ENCODE results near the gene POU2AF2.

DNA sequence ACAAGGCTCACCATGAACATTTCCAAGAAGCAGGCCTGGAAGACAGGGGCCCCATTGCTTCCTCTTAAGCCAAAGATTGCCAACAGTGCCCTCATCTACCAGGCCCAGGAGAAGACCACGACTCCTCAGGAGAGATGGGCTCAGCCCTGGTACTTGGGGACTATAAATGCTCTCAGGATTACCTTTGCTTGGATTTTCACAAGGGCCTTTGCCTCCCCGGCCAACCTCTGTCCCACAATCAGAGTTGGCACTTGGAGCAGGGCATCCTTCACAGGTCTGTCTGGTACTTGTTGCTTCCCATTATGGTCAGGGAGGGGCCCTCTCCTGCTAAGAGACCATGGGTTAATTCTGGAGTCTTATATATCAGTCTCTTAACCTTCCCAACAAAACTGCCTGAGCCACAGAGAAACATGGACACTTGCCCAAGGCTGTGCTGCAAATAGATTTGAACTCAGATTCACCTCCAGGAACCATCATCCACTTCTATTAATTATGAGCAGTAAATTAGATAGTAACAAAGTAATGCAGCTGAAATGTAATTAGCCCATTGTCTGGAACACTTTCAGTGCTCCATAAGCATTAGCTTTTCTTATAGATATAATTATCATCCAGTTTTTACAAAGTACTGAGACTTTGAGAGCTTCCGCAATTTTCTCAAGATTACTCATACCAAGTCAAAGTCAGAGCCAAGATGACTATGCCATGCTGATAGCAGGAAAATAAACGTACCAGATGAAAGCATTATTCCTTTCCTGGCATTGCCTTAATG is 86.4 kb downstream of the POU2AF2 start:
- TF ChIP-seq RAD21 (IDR thresholded peaks at IDR 0.05; ENCODE audit: low read depth) = no peak
- no peak for TF ChIP-seq FOXM1 (IDR thresholded peaks at IDR 0.05; ENCODE audit: borderline replicate concordance, low read depth)
- no peak for TF ChIP-seq CEBPB (IDR thresholded peaks at IDR 0.05)
- TF ChIP-seq, protein P1, sequence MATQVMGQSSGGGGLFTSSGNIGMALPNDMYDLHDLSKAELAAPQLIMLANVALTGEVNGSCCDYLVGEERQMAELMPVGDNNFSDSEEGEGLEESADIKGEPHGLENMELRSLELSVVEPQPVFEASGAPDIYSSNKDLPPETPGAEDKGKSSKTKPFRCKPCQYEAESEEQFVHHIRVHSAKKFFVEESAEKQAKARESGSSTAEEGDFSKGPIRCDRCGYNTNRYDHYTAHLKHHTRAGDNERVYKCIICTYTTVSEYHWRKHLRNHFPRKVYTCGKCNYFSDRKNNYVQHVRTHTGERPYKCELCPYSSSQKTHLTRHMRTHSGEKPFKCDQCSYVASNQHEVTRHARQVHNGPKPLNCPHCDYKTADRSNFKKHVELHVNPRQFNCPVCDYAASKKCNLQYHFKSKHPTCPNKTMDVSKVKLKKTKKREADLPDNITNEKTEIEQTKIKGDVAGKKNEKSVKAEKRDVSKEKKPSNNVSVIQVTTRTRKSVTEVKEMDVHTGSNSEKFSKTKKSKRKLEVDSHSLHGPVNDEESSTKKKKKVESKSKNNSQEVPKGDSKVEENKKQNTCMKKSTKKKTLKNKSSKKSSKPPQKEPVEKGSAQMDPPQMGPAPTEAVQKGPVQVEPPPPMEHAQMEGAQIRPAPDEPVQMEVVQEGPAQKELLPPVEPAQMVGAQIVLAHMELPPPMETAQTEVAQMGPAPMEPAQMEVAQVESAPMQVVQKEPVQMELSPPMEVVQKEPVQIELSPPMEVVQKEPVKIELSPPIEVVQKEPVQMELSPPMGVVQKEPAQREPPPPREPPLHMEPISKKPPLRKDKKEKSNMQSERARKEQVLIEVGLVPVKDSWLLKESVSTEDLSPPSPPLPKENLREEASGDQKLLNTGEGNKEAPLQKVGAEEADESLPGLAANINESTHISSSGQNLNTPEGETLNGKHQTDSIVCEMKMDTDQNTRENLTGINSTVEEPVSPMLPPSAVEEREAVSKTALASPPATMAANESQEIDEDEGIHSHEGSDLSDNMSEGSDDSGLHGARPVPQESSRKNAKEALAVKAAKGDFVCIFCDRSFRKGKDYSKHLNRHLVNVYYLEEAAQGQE (IDR thresholded peaks at IDR 0.05; ENCODE audit: low read depth) = no peak
- no peak for TF ChIP-seq YY1 (IDR thresholded peaks at IDR 0.05; ENCODE audit: low read depth)
- no peak for TF ChIP-seq EGR1 (IDR thresholded peaks at IDR 0.05)
- TF ChIP-seq TAF1 (IDR thresholded peaks at IDR 0.05; ENCODE audit: low read depth) = no peak
- TF ChIP-seq CREB1 (IDR thresholded peaks at IDR 0.05; ENCODE audit: low read depth) = no peak
- no peak for TF ChIP-seq EP300 (IDR thresholded peaks at IDR 0.05; ENCODE audit: borderline replicate concordance)
- TF ChIP-seq, protein P2, sequence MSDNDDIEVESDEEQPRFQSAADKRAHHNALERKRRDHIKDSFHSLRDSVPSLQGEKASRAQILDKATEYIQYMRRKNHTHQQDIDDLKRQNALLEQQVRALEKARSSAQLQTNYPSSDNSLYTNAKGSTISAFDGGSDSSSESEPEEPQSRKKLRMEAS (IDR thresholded peaks at IDR 0.05) = no peak
- TF ChIP-seq TCF12 (IDR thresholded peaks at IDR 0.05; ENCODE audit: low read depth) = no peak
